PFSK-1 (cell line): ENCODE results near the gene ZFYVE27.

Experiments
- POLR2AphosphoS5 ChIP-seq: IDR thresholded peaks from 2 replicates; pipeline ENCODE4 v1.6.1; 2012; ENCODE audit warnings: low read depth, mild to moderate bottlenecking, control low read depth, low read length, moderate library complexity
- REST ChIP-seq, 2 experiments: IDR thresholded peaks; 2 replicates each; pipeline versions ENCODE4 v1.6.1 to v1.8.0; 2011 to 2012; ENCODE audit warnings: low read depth in 2 of 2, low read length in 2 of 2, control low read depth in 1 of 2, inconsistent platforms in 1 of 2, mild to moderate bottlenecking in 1 of 2, moderate library complexity in 1 of 2; ENCODE audit not compliant: insufficient read depth in 1 of 2
- SIN3A ChIP-seq: IDR thresholded peaks from 2 replicates; pipeline ENCODE4 v1.6.1; 2012; ENCODE audit warnings: mild to moderate bottlenecking, low read length, moderate library complexity, borderline replicate concordance; ENCODE audit not compliant: insufficient read depth

GRCh38 chr10:97744405-97745035 lies 7.6 kb downstream of the ZFYVE27 start:
- TF ChIP-seq SIN3A (no peak), REST (IDR thresholded peaks at IDR 0.05; ENCODE audit: insufficient read depth in 1 of 2, low read depth in 2 of 2, low read length in 2 of 2) (no peak), POLR2AphosphoS5 (no peak)
